ENCODE results near the gene ANAPC7.

ANAPC7 gene

GRCh38 chr12:110369992-110370391, 33.5 kb downstream of the ANAPC7 start:
- no peak for TF ChIP-seq CTCF (IDR thresholded peaks at IDR 0.05)

- TF ChIP-seq CTCF (IDR thresholded peaks at IDR 0.05), result no peak
Observed at GRCh38 chr12:110367181-110367864, 36.2 kb downstream of the ANAPC7 start.

DNA sequence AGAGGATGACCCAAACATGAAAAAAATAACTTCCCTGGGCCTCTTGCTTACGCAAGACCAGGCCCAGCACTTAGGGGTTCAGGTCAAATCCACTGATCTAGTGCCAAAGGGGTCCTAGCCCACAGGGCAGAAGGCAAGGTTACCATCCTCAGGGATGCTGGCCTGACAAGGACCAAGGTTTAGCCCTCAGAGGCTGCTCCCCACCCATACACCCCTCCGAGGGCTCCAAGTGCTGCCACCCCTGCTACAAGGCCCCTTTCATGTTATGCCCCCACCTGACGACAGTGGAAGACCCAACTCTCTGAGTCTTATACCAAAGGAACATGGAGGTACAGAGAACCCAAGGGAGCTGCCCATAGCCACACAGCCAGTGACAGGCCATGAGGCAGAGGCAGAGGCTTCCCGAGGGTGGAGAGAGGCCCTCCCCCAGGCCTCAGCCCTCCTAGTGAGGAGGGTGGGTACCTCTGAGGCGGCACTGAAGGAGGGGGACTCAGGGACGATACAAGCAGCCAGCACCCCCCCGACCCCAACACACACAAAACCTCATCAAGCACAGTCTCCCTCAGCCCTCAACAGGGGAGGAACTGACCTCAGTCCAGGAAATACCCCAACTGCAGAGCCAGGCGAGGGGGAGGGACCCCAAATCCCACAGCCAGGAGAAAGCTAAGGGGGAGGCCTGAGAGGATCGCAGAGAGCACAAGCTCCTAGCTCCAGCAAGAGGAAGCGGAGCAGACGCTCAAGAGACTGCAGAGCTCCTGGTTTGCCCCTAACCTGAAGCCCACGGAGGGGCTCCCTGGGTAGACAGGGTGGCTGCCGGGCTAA, 37.0 kb downstream of the ANAPC7 start:
- TF ChIP-seq CTCF (IDR thresholded peaks at IDR 0.05), result no peak

GRCh38 chr12:110365489-110366320, 37.8 kb downstream of the ANAPC7 start:
- no peak for TF ChIP-seq CTCF (IDR thresholded peaks at IDR 0.05)

DNA sequence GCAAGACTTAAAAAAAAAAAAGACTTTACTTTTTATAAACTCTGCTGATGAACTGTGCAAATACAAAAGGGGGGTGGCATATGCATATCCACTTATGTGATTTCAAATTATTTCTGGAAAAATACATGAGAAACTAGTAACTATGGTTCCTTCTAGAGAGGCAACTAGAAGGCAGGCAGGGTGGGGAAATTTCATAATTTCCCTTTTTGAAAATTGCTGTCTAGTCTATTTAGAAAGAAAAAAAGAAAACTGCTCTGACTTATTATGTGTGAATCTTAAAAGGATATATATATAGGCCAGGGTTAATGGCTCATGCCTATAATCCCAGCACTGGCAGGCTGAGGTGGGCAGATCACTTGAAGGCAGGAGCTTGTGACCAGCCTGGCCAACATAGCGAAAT, 42.3 kb downstream of the ANAPC7 start:
- no peak for TF ChIP-seq CTCF (IDR thresholded peaks at IDR 0.05)

GRCh38 chr12:110358384-110359097, 45.0 kb downstream of the ANAPC7 start:
- TF ChIP-seq CTCF (IDR thresholded peaks at IDR 0.05), result peak; percentile 21; the same call in 1 of the 2 replicates

GRCh38 chr12:110355073-110355472, 48.4 kb downstream of the ANAPC7 start:
- peak; percentile 23; the same call in 1 of the 2 replicates for TF ChIP-seq CTCF (IDR thresholded peaks at IDR 0.05)
